ENCODE results near the gene ENTPD2.
A peak's percentile ranks its signal among the peaks of the same experiment; 100 is the strongest.
"Not testable (repeated sequence)": the region's sequence is repeated elsewhere in the genome, so short reads cannot be mapped to it uniquely, and the experiment has no call there.

ENTPD2 gene

DNA sequence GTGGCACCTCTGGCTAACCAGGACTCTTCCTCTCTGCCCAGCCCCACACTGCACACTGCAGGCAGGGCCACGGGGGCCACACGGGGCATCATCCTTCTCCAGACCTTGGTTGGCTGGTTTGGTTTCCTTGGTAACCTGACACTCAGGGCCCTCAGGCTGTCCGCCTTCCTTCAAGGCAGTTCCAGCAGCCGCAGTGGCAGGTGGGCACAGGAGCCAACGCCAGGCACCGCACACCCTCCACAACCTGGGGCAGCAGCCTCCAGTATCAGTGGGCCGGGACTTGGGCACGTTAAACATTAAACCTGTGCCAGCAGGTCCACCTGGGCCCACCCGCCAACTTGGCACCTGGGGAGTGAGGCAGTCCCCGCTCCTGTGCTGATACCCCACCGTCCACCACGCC, 9.8 kb downstream of the ENTPD2 start:
- DNase-seq, result no peak

DNA sequence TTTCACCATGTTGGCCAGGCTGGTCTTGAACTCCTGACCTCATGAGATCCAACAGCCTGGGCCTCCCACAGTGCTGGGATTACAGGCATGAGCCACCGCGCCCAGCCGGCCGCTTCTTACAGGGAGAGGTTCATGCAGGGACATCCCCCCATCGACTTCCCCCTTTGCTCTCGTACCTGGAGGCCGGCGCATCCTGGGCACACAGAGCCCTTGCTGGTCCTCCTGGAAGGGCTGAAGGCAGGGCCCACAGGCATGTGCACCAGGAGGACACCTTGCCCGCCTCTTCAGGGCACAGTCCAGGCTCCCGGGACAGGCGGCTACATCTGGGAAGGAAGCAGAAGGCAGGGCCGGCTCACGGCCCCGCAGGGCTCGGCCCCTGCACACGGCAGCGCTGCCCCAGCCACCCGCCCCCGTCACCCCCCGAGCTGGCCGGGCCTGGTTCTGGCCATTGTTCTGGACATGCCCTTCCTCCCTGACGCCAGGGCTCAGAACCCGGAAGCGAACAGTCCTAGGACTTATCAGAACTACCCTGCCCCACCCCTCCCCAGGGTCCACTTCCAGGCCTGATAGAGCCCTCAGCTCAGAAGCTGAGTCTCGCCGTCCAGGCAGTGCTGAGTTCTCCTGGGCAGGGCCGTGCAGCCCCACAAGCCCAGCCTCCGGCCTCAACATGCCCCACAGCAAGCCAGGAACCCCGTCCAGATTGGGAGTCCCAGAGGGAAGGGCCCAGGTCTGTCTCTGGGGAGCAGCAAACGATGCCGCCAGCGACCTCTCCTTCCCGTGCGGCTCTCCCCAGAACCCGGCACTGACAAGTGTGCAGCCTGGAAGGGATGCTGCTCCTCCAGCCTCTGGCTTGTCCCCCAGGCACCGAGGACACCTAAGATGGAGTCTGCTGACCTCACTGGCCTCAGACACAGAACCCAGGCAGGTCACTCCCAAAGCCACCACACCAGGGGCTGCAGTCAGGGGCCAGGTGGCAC, 10.8 kb downstream of the ENTPD2 start:
- no peak for DNase-seq

DNA sequence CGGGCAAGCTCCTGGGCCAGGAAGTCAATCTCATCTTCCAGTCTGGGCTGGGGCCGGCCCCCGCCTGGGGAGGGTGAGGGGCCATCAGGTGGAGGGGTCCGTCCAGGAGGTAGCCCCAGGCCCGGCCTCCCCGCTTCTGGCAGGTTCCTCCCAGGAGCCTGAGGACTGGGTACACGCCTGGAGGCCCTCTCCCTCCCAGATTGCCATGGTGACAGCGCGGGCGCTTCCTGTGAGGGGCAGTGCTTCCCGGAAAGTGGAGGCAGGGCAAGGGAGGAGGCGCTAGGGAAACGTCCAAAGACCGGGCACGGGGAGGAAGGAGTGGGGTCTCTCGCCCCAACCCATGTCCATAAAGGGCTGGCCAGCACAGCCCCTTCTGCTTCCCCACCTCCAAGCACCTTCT, 12.7 kb downstream of the ENTPD2 start:
- no peak for DNase-seq

DNA sequence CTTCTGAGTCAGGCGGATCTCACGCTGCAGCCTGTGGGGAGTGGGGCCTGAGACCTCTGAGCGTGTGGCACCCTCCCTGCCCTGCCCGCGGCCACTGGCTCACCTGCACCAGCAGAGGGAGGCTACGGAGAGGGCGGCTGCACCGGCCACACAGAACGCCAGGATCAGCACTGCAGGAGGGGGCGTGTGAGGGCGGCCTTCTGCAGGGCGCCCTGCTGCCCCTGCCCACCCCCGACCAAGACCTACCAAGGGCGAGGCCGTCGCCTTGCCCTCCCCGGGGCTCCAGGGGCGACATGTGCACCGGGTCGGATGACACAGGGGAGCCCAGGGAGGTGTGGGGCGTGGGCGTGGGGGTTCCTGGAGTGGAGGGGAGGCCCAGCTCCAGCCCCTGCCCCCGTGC, 13.3 kb downstream of the ENTPD2 start:
- DNase-seq, result no peak

DNA sequence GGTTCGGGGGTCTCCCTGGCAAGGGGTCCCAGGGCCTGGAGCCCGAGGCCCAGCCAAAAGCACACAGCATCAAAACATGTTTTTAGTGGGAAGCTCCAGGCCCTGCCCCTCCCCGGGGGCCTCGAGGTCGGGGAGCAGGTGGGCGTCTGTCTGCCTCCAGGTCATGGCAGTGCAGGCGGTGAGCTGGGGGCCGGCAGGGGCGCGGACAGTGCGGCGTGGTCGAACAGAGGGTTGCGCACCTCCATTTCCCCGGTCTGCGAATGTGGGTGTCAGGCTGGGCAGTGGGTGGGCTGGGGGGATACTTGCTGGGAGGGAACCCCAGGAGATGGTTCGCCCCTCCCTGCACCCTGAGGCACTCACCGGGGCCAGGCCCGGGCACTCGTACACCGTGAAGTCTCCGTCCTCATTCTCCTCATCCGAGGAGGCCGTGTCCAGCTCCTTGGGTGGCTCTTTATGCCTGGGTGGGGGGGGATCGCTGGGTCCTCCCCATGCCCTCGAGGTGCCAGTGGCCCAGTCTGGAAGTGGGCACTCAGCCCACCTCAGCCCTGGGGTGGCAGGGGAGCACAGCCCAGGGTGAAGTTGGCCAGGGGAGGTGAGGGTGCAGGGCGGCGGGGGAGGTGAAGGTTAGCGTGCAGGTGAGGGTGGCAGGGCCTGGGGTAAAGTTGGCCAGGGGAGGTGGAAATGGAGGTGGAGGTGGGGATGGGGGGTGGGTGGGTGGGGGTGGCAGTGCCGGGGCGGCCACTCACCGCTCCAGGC, 14.1 kb downstream of the ENTPD2 start:
- DNase-seq, result no peak

DNA sequence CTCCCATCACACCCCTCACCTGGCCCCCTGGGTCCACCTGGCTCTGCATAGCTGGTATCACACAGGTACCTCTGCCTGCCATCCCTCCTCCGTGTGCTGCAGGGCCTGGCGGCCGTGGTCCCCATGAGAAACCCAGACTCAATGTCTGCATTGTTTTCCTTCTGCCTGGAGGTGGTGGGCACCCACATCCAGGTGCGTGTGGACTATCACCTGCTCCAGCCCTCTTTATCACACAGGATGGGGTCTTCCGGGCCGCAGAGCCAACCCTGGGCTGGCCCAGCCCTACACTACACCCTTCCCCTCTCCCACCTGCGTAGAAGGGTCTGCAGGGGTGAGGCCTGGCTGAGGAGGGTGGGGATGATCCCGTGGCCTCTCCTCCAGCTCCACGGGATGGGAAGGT, 14.9 kb downstream of the ENTPD2 start:
- no peak for DNase-seq

DNA sequence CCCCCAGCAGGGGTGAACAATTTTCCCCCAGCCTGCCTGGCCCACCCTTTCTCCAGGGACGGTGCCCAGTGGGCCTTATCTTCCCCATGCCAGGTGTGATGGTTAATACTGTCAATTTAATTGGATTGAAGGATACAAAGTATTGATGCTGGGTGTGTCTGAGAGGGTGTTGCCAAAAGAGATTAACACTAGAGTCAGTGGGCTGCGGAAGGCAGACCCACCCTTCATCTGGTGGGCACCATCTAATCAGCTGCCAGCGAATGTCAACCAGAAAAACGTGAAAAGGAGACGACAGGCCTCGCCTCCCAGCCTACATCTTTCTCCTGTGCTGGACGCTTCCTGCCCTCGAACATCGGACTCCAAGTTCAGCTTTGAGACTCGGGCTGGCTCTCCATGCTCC, 16.4 kb downstream of the ENTPD2 start:
- no peak for DNase-seq

DNA sequence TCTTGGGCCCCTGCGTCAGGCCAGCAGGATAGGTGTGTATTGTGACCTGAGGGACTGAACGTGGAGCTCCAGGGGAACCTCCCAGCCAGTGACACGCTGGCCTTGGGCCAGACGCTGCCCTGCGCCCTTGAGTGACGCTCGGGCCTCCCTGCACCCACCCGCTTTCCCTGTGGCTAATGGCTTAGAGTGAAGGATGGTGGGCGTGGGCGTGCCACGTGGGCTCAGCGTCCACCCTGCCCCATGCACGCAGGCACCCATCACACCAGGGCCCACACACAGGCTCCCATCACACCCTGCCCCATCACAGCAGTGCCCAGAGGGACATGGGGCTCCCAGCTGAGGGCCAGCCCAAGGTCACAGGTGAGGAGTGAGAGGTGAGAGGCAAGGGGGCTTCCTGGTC, 16.8 kb downstream of the ENTPD2 start:
- no peak for DNase-seq

DNA sequence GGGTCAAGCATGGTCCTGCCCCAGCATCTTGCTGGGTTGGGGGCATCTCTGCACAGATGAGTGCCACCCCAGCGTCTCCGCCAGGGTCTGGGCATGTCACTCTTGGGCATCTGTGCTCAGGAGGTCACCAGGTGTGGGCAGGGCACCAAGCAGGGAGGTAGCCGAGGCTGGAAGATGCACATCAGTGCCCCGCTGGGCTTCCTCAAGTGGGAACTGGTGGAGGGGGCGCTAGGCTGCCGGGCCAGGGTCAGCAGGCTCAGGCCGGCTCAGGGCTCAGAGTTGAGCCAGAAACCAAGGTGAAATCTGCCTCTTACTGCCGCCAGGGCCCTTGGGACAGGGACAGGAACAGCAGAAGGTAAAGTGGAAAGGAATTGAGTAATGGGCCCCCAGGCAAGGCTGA, 17.9 kb downstream of the ENTPD2 start:
- no peak for DNase-seq

DNA sequence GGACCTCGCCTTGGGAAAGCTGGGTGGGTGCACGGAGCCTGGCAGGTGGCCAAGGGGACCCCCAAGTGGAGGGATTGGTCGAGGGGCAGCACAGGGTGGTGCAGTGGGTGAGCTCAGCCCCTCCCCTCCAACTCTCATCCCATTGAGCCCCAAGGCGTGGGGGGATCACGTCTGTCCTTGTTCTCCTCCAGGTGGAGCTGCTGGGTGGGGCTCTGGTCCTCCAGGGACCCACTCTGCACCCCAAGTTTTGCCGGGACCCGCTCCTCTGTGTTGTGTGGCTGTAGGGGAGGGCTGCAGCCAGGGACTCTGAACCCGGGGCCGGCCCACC, 18.4 kb downstream of the ENTPD2 start:
- DNase-seq, result no peak

DNA sequence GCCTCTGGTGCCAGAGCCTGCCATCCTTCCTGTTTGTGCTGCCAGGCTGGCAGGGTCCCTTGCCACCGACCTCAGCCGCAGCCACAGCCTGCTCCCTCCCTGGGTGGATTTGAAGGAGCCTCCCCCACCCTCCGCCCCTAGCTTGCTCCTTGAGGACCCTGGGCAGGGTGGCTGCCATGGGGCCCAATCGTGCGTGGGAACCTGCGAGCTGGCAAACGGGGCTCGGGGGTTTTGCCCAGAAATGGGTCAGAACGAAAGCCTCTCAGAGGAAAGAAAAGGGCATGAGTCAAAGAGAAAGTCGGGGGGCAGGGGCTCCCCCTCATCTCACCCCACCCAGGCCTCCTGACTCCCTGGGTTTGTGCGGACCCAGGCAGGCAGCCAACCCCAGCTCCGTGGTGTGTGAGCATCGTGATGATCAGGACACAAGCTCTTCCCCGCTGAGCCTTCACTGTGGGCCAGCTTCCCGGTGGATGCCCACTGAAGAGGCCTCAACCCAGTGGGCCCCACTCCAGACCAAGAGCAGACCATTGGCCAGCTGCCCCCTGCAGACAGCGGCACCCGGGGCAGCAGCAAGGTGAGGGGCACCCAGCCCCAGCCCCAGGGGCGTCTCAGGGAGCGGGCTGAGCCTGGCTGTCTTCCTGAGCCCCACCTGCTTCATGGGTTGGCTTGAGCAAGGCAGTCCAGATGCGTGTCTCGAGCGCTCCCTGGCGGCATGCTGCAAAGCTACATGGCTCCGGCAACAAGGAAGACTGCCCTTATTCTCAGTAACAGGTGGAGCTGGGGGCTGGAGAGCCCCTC, 19.0 kb downstream of the ENTPD2 start:
- DNase-seq, result peak; percentile 89

DNA sequence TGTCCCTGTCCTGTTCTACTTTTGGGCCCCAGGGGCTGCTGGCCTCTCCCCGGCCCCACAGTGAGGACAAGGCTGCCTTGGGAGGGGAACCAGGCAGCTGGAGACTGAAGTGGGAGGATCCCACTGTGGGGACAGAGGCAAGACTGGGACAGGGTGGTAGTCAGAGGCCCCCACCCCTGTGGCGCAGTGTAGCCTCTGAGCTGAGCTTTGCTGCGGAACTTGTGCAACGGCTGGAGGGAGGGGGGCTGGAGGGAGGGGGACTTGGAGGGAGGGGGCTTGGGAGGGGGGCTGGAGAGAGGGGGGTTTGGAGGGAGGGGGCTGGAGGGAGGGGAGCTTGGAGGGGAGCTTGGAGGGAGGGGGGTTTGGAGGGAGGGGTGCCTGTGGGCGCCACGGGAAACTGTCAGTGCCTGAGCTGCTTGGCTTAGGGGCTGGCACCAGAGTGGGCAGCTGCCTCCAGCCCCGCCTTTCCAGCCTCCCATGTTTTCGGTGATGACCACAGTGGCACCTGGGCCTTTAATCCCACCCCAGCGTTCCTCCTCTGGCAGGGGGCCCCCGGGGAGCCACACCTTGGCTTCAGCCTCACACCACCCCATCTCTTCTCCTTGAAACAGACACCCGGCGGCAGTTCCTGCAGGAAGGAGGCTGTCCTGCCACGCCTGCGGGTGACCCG, 19.7 kb downstream of the ENTPD2 start:
- DNase-seq, result no peak

DNA sequence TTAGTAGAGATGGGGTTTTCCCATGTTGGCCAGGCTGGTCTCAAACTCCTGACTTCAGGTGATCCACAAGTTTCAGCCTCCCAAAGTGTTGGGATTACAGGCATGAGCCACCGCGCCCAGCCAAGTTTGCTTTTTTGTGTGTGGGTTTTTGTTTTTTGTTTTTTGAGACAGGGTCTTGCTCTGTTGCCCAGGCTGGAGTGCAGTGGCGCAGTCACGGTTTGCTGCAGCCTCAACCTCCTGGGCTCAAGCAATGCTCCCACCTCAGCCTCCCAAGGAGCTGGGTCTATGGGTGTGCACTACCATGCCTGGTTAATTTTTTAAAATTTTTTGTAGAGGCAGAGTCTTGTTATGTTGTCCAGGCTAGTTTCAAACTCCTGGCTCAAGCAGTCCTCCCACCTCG, 20.4 kb downstream of the ENTPD2 start:
- DNase-seq, result not testable (repeated sequence)

DNA sequence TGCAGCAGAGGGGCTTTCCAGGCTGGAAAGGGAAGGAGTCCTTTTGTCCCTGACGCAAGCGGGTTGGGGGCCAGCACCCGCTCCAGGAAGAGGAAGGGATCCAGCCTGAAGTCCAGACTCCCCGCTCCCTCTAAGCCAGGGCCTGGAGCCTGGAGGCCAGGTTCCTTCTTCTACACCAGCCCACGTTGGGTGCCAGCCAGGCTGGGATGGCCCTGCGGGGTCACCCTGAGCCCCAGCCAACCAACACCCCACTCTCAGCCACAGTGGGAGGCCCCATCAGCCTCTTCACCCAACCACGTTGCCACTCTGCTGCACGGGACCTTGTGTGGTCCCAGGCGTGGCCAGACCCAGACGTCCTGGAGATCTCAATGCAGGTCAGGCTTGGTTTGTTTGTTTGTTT, 21.0 kb downstream of the ENTPD2 start:
- DNase-seq, result peak; percentile 42

DNA sequence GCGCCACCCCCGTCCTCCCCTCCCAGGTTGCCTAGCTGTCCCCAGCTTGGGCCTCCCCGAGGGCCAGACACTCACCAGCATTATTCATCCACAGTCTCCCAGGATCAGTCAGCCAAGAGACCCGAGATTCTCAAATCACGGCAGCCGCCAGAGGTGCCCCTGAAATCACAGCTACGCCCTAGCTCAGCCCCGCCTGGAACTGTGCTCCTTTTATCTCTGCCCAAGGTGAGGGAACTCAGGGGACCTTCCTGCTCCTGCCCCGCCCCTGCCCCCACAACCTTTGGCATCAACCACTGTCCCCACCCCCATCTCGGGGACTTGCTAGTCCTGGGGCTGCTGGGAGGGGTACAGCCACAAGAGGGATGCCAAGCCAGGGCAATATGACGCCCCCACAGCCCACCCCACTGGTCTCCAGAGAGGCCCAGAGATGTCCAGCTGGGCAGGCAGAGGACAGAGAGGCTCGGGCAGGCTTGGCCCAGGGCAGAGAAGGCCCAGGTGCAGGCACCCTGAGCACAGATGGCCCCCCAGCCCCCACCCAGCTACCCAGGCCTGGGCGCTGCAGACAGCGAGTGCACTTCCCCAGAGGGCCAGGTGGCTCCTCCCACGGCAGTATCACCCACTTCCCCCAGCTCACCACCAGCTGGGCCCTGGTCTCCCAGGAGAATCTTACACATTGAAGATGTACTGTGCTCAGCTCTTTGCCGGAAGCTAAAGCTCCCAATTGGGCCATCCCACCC, 21.8 kb downstream of the ENTPD2 start, which contains the start of gene FUT7:
FUT7 (minus strand) TSS at position 185 of the 737 bp plus-strand sequence; CDS start at position 88, 97 bp downstream.
- peak; percentile 60 for DNase-seq

DNA sequence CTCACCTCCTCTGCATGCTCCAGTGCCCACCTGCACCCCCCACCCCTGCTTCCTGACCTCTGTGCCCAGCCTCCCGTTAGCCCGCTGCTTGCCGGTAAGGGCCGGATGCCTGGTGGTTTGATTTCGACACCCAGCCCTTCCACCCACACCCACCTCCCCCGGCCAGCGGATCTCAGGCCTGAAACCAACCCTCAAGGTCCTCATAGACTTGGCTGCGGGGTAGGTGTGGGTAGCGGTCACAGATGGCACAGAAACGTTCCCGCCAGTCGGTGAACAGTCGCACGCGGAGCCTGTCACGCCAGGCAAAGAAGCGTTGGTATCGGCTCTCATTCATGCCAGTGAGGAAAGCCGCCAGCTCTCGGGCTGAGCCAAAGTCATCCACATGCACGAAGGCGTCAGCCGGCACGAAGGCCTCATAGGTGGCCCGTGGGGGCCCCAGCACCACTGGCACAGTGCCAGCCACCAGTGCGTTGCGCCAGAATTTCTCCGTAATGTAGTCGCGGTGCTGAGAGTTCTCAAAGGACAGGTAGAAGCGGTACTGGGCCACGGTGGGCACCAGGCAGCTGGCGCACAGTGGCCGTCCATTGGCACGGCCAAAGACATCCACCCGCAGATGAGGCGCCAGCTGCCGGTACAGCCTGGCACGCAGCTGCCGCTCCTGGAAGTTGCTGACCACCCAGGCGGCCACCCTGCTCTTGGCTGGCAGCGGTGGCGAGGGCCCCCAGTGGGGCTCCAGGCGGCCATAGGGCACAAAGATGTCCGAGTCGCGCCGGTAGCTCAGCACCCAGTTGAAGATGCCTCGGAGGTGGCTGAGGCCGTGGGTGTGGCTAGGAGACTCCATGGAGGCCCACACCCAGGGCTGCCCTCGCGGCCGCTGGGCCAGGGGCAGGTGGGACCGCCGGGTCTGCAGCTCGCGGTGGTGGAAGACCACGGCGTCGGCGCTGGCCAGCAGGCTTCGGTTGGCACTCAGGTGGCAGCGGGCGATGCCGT, 23.0 kb downstream of the ENTPD2 start:
- peak; percentile 55 for DNase-seq

DNA sequence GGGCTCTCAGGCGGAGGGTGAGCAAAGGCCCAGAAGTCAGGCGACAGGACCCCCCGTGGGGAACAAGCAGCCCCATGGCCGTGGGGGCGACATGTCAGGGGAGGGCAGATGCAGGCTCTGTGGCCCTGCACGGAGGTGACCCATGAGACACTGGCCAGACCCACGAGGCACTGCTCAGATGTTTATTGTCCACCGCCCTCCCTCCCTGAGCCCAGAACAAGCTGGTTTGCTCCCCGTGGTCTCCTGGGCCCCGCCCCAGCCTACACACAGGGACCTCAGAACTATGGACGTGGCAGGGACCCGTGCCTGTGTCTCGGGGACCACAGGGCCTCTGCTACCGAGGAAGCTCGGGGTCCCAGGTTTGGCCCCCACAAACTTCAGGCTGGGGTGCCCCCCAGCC, 23.9 kb downstream of the ENTPD2 start:
- DNase-seq, result no peak

DNA sequence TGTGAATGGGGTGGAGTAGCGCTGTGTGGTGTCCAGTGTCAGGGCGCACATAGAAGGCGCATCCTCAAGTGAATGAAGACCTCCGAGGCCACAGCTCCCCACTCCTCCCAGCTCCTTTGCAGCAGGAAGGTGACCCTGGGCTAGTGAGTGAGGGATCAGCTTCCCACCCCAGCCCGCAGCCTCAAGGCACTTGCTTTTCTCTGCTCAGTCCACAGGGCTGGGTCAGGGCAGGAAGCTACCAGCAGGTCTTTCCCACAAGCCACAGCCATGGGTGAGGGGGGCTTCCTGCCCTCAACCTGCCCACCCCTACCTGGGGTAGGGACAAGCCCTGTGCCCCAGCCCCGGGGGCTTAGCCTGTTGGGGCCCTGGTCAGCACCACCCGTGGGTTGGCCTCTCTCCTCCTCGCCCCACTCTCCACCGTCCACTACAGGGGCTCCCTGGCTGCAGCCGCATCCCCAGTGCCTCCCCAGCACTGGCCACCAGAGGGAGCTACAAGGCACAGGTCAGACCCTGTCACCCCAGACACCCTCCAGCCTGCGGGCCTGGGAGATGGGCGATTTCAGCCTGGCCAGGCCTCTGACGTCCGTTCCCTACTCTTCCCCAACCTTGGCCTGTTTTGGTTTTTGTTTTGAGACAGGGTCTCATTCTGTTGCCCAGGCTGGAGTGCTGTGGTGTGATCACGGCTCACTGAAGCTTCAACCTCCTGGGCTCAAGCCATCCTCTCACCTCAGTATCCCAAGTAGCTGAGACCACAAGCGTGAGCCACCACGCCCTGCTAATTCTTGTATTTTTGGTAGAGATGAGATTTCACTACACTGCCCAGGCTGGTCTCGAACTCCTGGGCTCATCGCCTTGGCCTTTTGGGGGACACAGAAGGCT, 24.6 kb downstream of the ENTPD2 start:
- peak; percentile 70 for DNase-seq

DNA sequence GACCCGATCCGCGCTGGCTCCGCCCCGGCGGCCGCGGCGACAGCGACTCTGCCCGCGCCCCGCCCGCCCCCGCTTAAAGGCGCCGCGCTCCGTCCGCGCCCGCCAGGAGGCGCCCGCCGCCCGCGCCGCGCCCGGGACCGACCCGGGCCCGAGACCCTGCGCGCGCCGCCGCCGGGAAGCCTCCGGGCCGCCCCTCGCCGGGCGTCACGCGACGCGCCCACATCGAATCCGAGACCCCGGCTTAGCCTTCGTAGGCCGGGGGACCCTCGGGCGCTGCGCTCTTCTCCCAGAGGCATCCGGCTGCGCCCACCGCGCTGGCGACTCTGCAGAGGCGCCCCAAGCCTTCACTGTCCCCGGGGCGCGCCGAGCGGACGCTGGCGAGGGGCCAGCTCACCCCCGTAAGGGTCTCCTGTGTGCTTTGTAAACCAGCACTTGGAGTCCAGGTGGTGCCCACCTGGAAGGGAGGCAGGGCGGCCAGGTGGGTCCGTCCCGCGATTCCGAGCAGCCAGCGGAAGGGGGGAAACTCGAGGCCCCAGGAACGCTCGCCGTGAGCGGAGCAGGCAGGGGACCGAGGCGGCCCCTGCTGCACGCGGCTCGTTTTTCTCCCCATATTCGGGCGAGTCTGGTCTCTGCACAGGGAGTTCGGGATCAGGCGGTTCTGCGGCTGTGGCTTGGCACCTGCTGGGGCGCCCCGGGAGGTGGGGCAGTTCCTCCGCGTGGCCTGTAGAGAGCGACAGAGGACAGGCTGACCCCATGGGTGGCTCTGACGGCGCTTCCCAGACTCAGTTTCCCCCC, 25.4 kb downstream of the ENTPD2 start:
- DNase-seq, result peak; percentile 69

Measured in CD4-positive, alpha-beta T cell treated with Interleukin-17A for 1 hour (primary cell).